GM12801 (cell line): Measurements from ENCODE around the gene MLLT3.

Experiments
- CTCF ChIP-seq: IDR thresholded peaks from one replicate; pipeline ENCODE4 v1.5.1; 2011; ENCODE audit warnings: control low read depth; ENCODE audit not compliant: insufficient read length; ENCODE audit errors: extremely low read depth

The MLLT3 gene

DNA sequence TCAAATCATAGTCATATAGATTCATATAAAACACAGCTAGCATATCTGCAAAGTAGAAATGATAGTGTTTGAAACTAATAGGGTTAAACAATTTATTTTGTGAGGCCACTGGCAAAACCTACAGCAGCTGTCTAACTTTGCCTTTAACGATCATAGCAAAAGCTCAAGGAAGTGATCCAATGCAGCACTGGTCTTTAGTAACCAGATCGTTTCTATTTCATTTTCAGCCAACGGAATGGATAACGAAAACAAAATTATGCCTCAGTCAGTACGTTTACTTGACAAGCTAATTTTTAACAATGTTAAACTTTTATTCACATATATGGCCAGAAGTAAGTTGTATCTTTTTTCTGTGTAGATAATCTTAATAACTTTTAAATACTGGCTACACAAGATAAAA, 17.7 kb downstream of the MLLT3 start:
- TF ChIP-seq CTCF, result no peak

GRCh38 chr9:20603524-20604268, 18.6 kb downstream of the MLLT3 start:
- TF ChIP-seq CTCF, result no peak

- no peak for TF ChIP-seq CTCF
Measured at GRCh38 chr9:20601292-20601691, 21.0 kb downstream of the MLLT3 start.

DNA sequence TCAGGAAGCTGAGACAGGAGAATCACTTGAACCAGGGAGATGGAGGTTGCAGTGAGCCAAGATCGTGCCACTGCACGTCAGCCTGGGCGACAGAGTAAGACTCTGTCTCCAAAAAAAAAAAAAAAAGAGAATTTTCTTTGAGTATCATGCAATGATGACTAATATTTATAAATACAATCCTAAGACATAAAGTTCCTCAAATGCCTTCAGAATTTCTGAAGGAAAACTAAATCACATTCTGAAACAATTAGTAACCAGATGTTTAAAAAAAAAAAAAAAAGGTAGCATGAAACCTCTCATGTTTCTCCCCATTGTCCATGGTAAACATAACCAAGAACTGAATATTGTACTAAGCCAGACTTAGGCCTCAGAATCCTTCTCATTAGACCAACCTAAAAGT, 23.1 kb downstream of the MLLT3 start:
- no peak for TF ChIP-seq CTCF

GRCh38 chr9:20598367-20598766, 23.9 kb downstream of the MLLT3 start:
- TF ChIP-seq CTCF, result no peak

- TF ChIP-seq CTCF, result no peak
Measured at GRCh38 chr9:20597862-20598261, 24.4 kb downstream of the MLLT3 start.

GRCh38 chr9:20594608-20595007, 27.7 kb downstream of the MLLT3 start:
- no peak for TF ChIP-seq CTCF
